A549 (cell line): ENCODE measurements around the gene ZNF354C. TPM values are rescaled to one million over a fixed set of nuclear protein-coding genes. Genes with fewer than 3 reads are reported as not detected.

Experiments
- ATAC-seq, 2 experiments: fragments of 200-7000 bp in 1 of 2; fragments of >200 bp in 1 of 2; cut with Nextera tagmentation in 1 of 2; cut with Tn5 transposase in 1 of 2; 3 replicates each; pipeline versions ENCODE4 v1.8.0 to v1.9.1; 2018 to 2020; ENCODE audit warnings: mild to moderate bottlenecking in 1 of 2, moderate library complexity in 1 of 2
- CTCF ChIA-PET: fragments of 300-600 bp; sonication (Branson Sonifier 250); formaldehyde crosslinking; extraction: SDS; loops from one replicate; lab custom pipeline; 2021; ENCODE audit warnings: antibody characterized with exemption, inconsistent platforms; lab: Yijun Ruan, JAX
- POLR2A ChIA-PET: fragments of 350-600 bp; formaldehyde crosslinking; extraction: SDS; loops from one replicate; lab custom pipeline; 2021; ENCODE audit warnings: antibody characterized with exemption, inconsistent platforms; lab: Yijun Ruan, JAX
- DNase-seq, 2 experiments: peaks; one replicate each; pipeline versions ENCODE4 v3.0.0 to v3.0.0-alpha.2; 2011 to 2016; ENCODE audit warnings: low read depth in 1 of 2, low spot score in 1 of 2
- FAIRE-seq: peaks from 2 replicates; lab custom pipeline; 2011; peaks lifted over from hg19 to GRCh38; lab: Jason Lieb, UNC
- H3K27ac ChIP-seq, 2 experiments: fragments of >200 bp; sonication (Bioruptor Twin); formaldehyde crosslinking; 3 replicates each; pipeline ENCODE4 v1.5.1; 2016 to 2017
- H3K4me1 ChIP-seq: fragments of >200 bp; sonication (Bioruptor Twin); formaldehyde crosslinking; 3 replicates; pipeline ENCODE4 v1.6.1; 2016
- H3K4me2 ChIP-seq: fragments of >200 bp; sonication (Bioruptor Twin); formaldehyde crosslinking; 3 replicates; pipeline ENCODE4 v1.6.1; 2016
- H3K4me3 ChIP-seq: fragments of >200 bp; sonication (Bioruptor Twin); formaldehyde crosslinking; 3 replicates; pipeline ENCODE4 v1.5.1; 2016
- H3K9me3 ChIP-seq: fragments of >200 bp; sonication (Bioruptor Twin); formaldehyde crosslinking; 3 replicates; pipeline ENCODE4 v1.6.1; 2016
- CHD2 ChIP-seq: fragments of 150-350 bp; IDR thresholded peaks from 2 replicates; pipeline ENCODE4 v1.6.1; 2014; ENCODE audit warnings: low read length; ENCODE audit not compliant: partially characterized antibody
- CHD4 ChIP-seq: fragments of 200-600 bp; sonication (generic); IDR thresholded peaks from 2 replicates; pipeline ENCODE4 v1.6.1; 2016; ENCODE audit warnings: antibody characterized with exemption, mild to moderate bottlenecking, borderline replicate concordance
- E2F6 ChIP-seq: IDR thresholded peaks from 2 replicates; pipeline ENCODE4 v1.6.1; 2012; ENCODE audit warnings: low read depth, borderline replicate concordance
- HEYL ChIP-seq: fragments of 250-450 bp; sonication (Bioruptor Pico); IDR thresholded peaks from 2 replicates; pipeline ENCODE4 v1.8.0; 2021; ENCODE audit warnings: mild to moderate bottlenecking, moderate library complexity
- HOXB13 ChIP-seq: fragments of 250-450 bp; sonication (Bioruptor Pico); IDR thresholded peaks from 2 replicates; pipeline ENCODE4 v1.5.0; 2020; ENCODE audit warnings: low read depth, mild to moderate bottlenecking, moderate library complexity
- MAFK ChIP-seq: fragments of 450-650 bp; IDR thresholded peaks from 2 replicates; pipeline ENCODE4 v1.6.1; 2014; ENCODE audit not compliant: partially characterized antibody
- MAX ChIP-seq: IDR thresholded peaks from 2 replicates; pipeline ENCODE4 v1.6.1; 2012
- MAZ ChIP-seq: fragments of 150-350 bp; IDR thresholded peaks from 2 replicates; pipeline ENCODE4 v1.6.1; 2014; ENCODE audit warnings: antibody characterized with exemption, low read depth, low read length, borderline replicate concordance
- NFE2L2 ChIP-seq: fragments of 150-350 bp; conservative IDR thresholded peaks from 2 replicates; pipeline ENCODE4 v1.6.1; 2014; ENCODE audit warnings: low read length
- RARB ChIP-seq: fragments of 250-450 bp; sonication (Bioruptor Pico); IDR thresholded peaks from 2 replicates; pipeline ENCODE4 v1.8.0; 2021; ENCODE audit warnings: mild to moderate bottlenecking, moderate library complexity
- RCOR1 ChIP-seq: fragments of 150-350 bp; IDR thresholded peaks from 2 replicates; pipeline ENCODE4 v1.6.1; 2014; ENCODE audit warnings: antibody characterized with exemption, low read length, low read depth
- RNF2 ChIP-seq: fragments of 200-600 bp; sonication (generic); IDR thresholded peaks from 2 replicates; pipeline ENCODE4 v1.6.1; 2016; ENCODE audit warnings: low read depth, mild to moderate bottlenecking, antibody characterized with exemption, moderate library complexity, borderline replicate concordance
- SREBF2 ChIP-seq: fragments of 450-650 bp; IDR thresholded peaks from 2 replicates; pipeline ENCODE4 v1.6.1; 2014; ENCODE audit warnings: mild to moderate bottlenecking, moderate library complexity
- ZSCAN20 ChIP-seq: fragments of 250-450 bp; sonication (Bioruptor Pico); IDR thresholded peaks from 2 replicates; pipeline ENCODE4 v1.8.0; 2022; ENCODE audit warnings: mild to moderate bottlenecking, moderate library complexity
- WGBS: methylation state at CpG from one replicate; pipeline ENCODE4 v1.1.6; 2017; ENCODE audit errors: missing lambda C conversion rate; 5-methylcytosine and 5-hydroxymethylcytosine counted together
- polyA plus RNA-seq, 4 experiments: library from polyadenylated mRNA; depleted of rRNA in 3 of 4; stranded (reverse); fragments of >200 nt; fragmentation: RNase III in 1 of 4; extraction: RNeasy Plus Mini Kit Qiagen cat#74134 plus additional on column Dnase treatment in 1 of 4; gene quantifications; 2 replicates in 3 of 4; 3 replicates in 1 of 4; pipeline ENCODE4 v1.2.3, GENCODE V29; 2011 to 2017
- TF ChIP-seq, protein P1 (sequence below): IDR thresholded peaks from 2 replicates; pipeline ENCODE4 v1.6.1; 2012
- TF ChIP-seq, protein P2 (sequence below): fragments of 250-450 bp; sonication (Bioruptor Pico); IDR thresholded peaks from 2 replicates; pipeline ENCODE4 v1.5.0; 2021; ENCODE audit warnings: mild to moderate bottlenecking, moderate library complexity, borderline replicate concordance
- TF ChIP-seq, protein P3 (sequence below): fragments of 200-600 bp; sonication (generic); IDR thresholded peaks from 2 replicates; pipeline ENCODE4 v1.6.1; 2016; ENCODE audit warnings: antibody characterized with exemption, mild to moderate bottlenecking, moderate library complexity

Gene ZNF354C
- polyA plus RNA-seq, 2 of the 4 experiments (the other 2 are of a cell fraction): 1.7 to 2.3 TPM

DNA sequence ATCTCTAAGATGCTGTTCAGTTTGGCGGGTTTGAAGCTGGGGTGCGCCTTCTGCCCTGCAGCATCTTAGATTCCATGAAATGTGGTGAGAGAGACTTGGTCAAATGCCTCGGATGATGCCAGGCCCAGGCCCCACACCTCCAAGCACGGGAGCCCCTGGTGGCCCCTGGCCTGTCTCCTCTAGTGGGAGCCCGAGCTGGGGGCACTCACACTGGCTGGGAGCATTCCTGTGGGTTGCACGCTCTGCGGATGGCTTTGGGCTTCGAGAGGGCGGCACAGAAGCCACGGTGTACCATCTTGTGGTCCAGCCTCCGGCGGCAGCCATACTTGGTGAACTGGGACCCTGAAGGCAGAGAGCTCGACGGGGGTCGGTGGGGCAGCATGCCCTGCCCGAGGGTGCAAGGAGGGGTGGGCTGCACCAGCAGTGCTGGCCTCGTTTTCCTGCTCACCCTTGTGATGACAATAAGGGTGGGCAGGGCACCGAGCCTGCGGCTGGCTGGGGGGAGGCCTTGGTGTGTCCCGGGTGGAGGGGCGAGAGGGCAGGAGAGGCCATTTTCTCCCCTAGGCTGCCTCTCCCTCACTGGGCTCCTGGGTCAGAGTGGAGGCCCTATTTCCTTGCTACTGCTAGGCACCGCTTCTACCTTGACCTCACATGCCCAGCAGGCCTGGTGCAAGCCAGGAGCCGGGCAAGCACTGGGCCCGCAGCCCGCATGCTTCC, 65.8 kb downstream of the ZNF354C start (continued):
- TF ChIP-seq, protein P1, sequence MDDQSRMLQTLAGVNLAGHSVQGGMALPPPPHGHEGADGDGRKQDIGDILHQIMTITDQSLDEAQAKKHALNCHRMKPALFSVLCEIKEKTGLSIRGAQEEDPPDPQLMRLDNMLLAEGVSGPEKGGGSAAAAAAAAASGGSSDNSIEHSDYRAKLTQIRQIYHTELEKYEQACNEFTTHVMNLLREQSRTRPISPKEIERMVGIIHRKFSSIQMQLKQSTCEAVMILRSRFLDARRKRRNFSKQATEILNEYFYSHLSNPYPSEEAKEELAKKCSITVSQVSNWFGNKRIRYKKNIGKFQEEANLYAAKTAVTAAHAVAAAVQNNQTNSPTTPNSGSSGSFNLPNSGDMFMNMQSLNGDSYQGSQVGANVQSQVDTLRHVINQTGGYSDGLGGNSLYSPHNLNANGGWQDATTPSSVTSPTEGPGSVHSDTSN: no peak
- TF ChIP-seq, all 56 proteins: peak for 0

- DNase-seq (no peak), FAIRE-seq (no peak), ATAC-seq (no peak)
- Histone ChIP-seq H3K9me3 (peaks cover 23% of the 10 kb centered on the region; the same call in 2 of the 3 replicates), H3K27ac (no peak overlapping the region), H3K4me1 (no peaks in the 10 kb centered on the region), H3K4me3 (no peak overlapping the region), H3K4me2 (no peak overlapping the region)
- 24% methylated on average over 12 of the region's 14 CpGs for WGBS
- ChIA-PET CTCF (no interaction called here), POLR2A (no interaction called here)
- TF ChIP-seq MAX (no peak), RNF2 (no peak), RARB (CRISPR knock-in tag) (no peak), RCOR1 (no peak), NFE2L2 (no peak), SREBF2 (no peak), HEYL (no peak), CHD4 (no peak), E2F6 (no peak), MAZ (no peak), HOXB13 (CRISPR knock-in tag) (no peak), CHD2 (no peak), MAFK (no peak)
- TF ChIP-seq, protein P2, sequence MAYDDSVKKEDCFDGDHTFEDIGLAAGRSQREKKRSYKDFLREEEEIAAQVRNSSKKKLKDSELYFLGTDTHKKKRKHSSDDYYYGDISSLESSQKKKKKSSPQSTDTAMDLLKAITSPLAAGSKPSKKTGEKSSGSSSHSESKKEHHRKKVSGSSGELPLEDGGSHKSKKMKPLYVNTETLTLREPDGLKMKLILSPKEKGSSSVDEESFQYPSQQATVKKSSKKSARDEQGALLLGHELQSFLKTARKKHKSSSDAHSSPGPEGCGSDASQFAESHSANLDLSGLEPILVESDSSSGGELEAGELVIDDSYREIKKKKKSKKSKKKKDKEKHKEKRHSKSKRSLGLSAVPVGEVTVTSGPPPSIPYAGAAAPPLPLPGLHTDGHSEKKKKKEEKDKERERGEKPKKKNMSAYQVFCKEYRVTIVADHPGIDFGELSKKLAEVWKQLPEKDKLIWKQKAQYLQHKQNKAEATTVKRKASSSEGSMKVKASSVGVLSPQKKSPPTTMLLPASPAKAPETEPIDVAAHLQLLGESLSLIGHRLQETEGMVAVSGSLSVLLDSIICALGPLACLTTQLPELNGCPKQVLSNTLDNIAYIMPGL (CRISPR knock-in tag): no peak
Observed at GRCh38 chr5:179126506-179126991, 66.4 kb downstream of the ZNF354C start.

- TF ChIP-seq, protein P1: no peak
- no peak for TF ChIP-seq ZSCAN20 (CRISPR knock-in tag)
- TF ChIP-seq, protein P3, sequence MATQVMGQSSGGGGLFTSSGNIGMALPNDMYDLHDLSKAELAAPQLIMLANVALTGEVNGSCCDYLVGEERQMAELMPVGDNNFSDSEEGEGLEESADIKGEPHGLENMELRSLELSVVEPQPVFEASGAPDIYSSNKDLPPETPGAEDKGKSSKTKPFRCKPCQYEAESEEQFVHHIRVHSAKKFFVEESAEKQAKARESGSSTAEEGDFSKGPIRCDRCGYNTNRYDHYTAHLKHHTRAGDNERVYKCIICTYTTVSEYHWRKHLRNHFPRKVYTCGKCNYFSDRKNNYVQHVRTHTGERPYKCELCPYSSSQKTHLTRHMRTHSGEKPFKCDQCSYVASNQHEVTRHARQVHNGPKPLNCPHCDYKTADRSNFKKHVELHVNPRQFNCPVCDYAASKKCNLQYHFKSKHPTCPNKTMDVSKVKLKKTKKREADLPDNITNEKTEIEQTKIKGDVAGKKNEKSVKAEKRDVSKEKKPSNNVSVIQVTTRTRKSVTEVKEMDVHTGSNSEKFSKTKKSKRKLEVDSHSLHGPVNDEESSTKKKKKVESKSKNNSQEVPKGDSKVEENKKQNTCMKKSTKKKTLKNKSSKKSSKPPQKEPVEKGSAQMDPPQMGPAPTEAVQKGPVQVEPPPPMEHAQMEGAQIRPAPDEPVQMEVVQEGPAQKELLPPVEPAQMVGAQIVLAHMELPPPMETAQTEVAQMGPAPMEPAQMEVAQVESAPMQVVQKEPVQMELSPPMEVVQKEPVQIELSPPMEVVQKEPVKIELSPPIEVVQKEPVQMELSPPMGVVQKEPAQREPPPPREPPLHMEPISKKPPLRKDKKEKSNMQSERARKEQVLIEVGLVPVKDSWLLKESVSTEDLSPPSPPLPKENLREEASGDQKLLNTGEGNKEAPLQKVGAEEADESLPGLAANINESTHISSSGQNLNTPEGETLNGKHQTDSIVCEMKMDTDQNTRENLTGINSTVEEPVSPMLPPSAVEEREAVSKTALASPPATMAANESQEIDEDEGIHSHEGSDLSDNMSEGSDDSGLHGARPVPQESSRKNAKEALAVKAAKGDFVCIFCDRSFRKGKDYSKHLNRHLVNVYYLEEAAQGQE: no peak
- no peak for ATAC-seq
- no peak overlapping the region for H3K27ac ChIP-seq
- WGBS: 50% methylated on average over 16 of the region's 21 CpGs
- H3K4me2 ChIP-seq: no peak overlapping the region
- H3K9me3 ChIP-seq: peaks cover 23% of the 10 kb centered on the region; the same call in 2 of the 3 replicates
- H3K4me3 ChIP-seq: no peak overlapping the region
- H3K4me1 ChIP-seq: no peaks in the 10 kb centered on the region
- FAIRE-seq: no peak
- POLR2A ChIA-PET: no interaction called here
- DNase-seq: no peak
- CTCF ChIA-PET: no interaction called here
Observed at GRCh38 chr5:179127136-179128040, 67.2 kb downstream of the ZNF354C start.
